Renal pelvis (tissue), 4 donors: ENCODE data around the gene DVL2. TPM values are rescaled to one million over a fixed set of nuclear protein-coding genes. Genes with fewer than 3 reads are reported as not detected.

ENCODE experiments used
- DNase-seq: peaks from one replicate; pipeline ENCODE4 v3.0.0-alpha.2; 2013
- polyA plus RNA-seq, 3 donors: library from polyadenylated mRNA; unstranded; fragments of 120-200 nt; gene quantifications; one replicate each; pipeline ENCODE4 v1.2.1, GENCODE V29; 2013; ENCODE audit not compliant: insufficient read length in 3 of 3

Gene DVL2
- polyA plus RNA-seq, 3 donors: 62.4 to 66.1 (median 64.6) TPM

DNA sequence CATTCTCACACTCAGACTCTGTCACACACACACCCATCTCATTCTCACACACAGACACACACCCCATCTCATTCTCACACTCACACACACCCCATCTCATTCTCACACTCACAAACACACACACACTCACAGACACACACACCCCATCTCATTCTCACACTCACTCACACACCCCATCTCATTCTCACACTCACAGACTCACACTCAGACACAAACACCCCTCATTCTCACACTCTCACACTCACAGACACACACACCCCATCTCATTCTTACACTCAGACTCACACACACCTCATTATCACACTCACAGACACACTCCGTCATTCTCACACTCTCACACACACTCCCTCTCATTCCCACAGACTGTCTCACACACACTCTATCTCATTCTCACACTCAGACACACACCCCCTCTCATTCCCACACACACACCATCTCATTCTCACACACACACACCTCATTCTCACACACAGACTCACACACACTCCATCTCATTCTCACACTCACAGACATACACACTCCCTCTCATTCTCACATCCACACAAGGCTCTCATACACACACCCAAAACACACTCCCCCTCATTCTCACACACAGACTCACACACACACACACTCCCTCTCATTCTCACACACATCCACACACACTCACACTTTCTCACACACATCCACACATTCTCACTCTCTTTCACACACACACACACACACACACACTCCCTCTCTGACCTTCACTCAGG lies 58.0 kb downstream of the DVL2 start:
- no peak for DNase-seq

Other genes starting within 250 kb of the DVL2 start
- 1 to 10 TPM; 1.6 to 3.7 (median 2.8) TPM for gene ALOX12, start 238.5 kb downstream of the DVL2 start, polyA plus RNA-seq
- 100 to 1,000 TPM; 181 to 197 (median 187) TPM for gene RNASEK, start 221.9 kb downstream of the DVL2 start, polyA plus RNA-seq
- 10 to 100 TPM; 24.7 to 30.0 (median 25.5) TPM for gene BCL6B, start 211.5 kb downstream of the DVL2 start, polyA plus RNA-seq
- gene SLC16A13, start 198.5 kb downstream of the DVL2 start, polyA plus RNA-seq: 1 to 10 TPM; 4.5 to 5.1 (median 4.8) TPM
- gene SLC16A11, start 190.4 kb downstream of the DVL2 start, polyA plus RNA-seq: under 1 TPM; 0.51 to 0.75 (median 0.67) TPM
- 1 to 10 TPM in 2 of 3 donors, under 1 TPM in 1; 0.86 to 1.3 (median 1.1) TPM for gene CLEC10A, start 154.3 kb downstream of the DVL2 start, polyA plus RNA-seq
- 1 to 10 TPM in 2 of 3 donors, under 1 TPM in 1; 0.92 to 2.5 (median 1.3) TPM for gene ASGR2, start 119.7 kb downstream of the DVL2 start, polyA plus RNA-seq
- gene ASGR1, start 55.1 kb downstream of the DVL2 start, polyA plus RNA-seq: 10 to 100 TPM in 1 of 3 donors, 1 to 10 TPM in 2; 8.1 to 10.6 (median 8.6) TPM
- 10 to 100 TPM; 32.1 to 39.7 (median 35.3) TPM for gene DLG4, start 14.7 kb downstream of the DVL2 start, polyA plus RNA-seq
- 100 to 1,000 TPM; 488 to 565 (median 530) TPM for gene ACADVL, start 14.6 kb downstream of the DVL2 start, polyA plus RNA-seq
- 10 to 100 TPM; 59.0 to 72.3 (median 64.3) TPM for gene PHF23, start 4.9 kb upstream of the DVL2 start, polyA plus RNA-seq
- gene GABARAP, start 7.9 kb upstream of the DVL2 start, polyA plus RNA-seq: 100 to 1,000 TPM; 456 to 505 (median 482) TPM
- gene CTDNEP1, start 17.2 kb upstream of the DVL2 start, polyA plus RNA-seq: 100 to 1,000 TPM; 145 to 149 (median 146) TPM
- 10 to 100 TPM; 53.8 to 63.4 (median 57.1) TPM for gene ELP5, start 17.7 kb upstream of the DVL2 start, polyA plus RNA-seq
- 10 to 100 TPM; 45.0 to 67.5 (median 58.4) TPM for gene CLDN7, start 28.0 kb upstream of the DVL2 start, polyA plus RNA-seq
- gene SLC2A4, start 47.2 kb upstream of the DVL2 start, polyA plus RNA-seq: 1 to 10 TPM; 1.8 to 3.7 (median 2.5) TPM
- 1 to 10 TPM; 4.0 to 4.7 (median 4.2) TPM for gene YBX2, start 60.1 kb upstream of the DVL2 start, polyA plus RNA-seq
- gene EIF5A, start 73.1 kb upstream of the DVL2 start, polyA plus RNA-seq: 100 to 1,000 TPM; 289 to 360 (median 348) TPM
- 100 to 1,000 TPM in 1 of 3 donors, 10 to 100 TPM in 2; 96.6 to 102 (median 97.8) TPM for gene GPS2, start 80.8 kb upstream of the DVL2 start, polyA plus RNA-seq
- gene NEURL4, start 94.8 kb upstream of the DVL2 start, polyA plus RNA-seq: 10 to 100 TPM; 32.4 to 37.7 (median 35.8) TPM
- gene ACAP1, start 102.0 kb upstream of the DVL2 start, polyA plus RNA-seq: 10 to 100 TPM in 1 of 3 donors, 1 to 10 TPM in 2; 7.0 to 10.2 (median 9.8) TPM
- 10 to 100 TPM; 11.8 to 14.5 (median 13.1) TPM for gene KCTD11, start 117.6 kb upstream of the DVL2 start, polyA plus RNA-seq
- not detected for gene TMEM95, start 120.6 kb upstream of the DVL2 start, polyA plus RNA-seq
- 1 to 10 TPM; 5.7 to 7.9 (median 6.1) TPM for gene TNK1, start 146.6 kb upstream of the DVL2 start, polyA plus RNA-seq
- 10 to 100 TPM; 37.4 to 45.5 (median 41.1) TPM for gene PLSCR3, start 160.0 kb upstream of the DVL2 start, polyA plus RNA-seq
- gene TMEM256, start 169.6 kb upstream of the DVL2 start, polyA plus RNA-seq: 100 to 1,000 TPM in 1 of 3 donors, 10 to 100 TPM in 2; 83.2 to 104 (median 93.7) TPM
- gene NLGN2, start 173.3 kb upstream of the DVL2 start, polyA plus RNA-seq: 10 to 100 TPM; 27.6 to 31.3 (median 29.4) TPM
- gene SPEM1, start 185.8 kb upstream of the DVL2 start, polyA plus RNA-seq: not detected
- not detected for gene SPEM2, start 191.1 kb upstream of the DVL2 start, polyA plus RNA-seq
- not detected for gene SPEM3, start 194.3 kb upstream of the DVL2 start, polyA plus RNA-seq
- 1 to 10 TPM; 4.4 to 5.5 (median 5.1) TPM for gene TMEM102, start 200.9 kb upstream of the DVL2 start, polyA plus RNA-seq
- 1 to 10 TPM; 5.9 to 6.7 (median 6.0) TPM for gene FGF11, start 205.0 kb upstream of the DVL2 start, polyA plus RNA-seq
- 10 to 100 TPM in 2 of 3 donors, 1 to 10 TPM in 1; 9.0 to 12.1 (median 10.7) TPM for gene CHRNB1, start 210.5 kb upstream of the DVL2 start, polyA plus RNA-seq
- 10 to 100 TPM; 40.8 to 49.5 (median 47.1) TPM for gene ZBTB4, start 245.1 kb upstream of the DVL2 start, polyA plus RNA-seq
- gene SLC35G6, start 246.9 kb upstream of the DVL2 start, polyA plus RNA-seq: under 1 TPM; 0.20 to 0.67 (median 0.52) TPM
- gene POLR2A, start 249.8 kb upstream of the DVL2 start, polyA plus RNA-seq: 100 to 1,000 TPM; 142 to 149 (median 143) TPM